HG03045 (cell line): ENCODE measurements around the gene GMPPA.

ENCODE experiments used
- ATAC-seq: cut with Tn5 transposase; IDR thresholded peaks from one replicate; pipeline ENCODE4 v1.9.1; 2021; ENCODE audit warnings: mild to moderate bottlenecking, moderate library complexity; ENCODE audit not compliant: unreplicated experiment

GMPPA gene

GRCh38 chr2:219467736-219468075 lies 31.0 kb upstream of the GMPPA start:
- ATAC-seq, result no peak

DNA sequence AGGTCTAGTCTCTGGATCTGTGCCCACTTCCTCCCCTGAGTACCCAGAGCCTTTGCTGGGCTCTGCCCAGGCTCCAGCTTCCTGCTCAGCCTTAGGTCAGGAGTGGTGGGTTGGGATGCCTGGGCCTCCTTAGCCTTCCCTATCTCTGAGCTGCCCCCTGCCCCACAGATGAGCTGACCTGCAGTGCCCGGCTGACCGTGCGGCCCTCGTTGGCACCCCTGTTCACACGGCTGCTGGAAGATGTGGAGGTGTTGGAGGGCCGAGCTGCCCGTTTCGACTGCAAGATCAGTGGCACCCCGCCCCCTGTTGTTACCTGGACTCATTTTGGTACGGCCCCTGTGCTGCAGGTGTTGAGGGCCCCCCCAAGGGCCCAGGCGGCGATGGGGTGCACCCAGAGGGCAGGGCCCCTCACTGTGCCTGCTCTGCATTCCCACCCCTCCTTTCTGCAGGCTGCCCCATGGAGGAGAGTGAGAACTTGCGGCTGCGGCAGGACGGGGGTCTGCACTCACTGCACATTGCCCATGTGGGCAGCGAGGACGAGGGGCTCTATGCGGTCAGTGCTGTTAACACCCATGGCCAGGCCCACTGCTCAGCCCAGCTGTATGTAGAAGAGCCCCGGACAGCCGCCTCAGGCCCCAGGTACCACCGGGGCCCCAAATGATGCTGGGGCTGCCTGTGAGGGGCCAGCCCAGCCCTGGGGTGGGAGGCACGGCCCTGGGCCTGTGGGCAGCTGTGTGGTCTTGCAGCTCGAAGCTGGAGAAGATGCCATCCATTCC lies 30.1 kb upstream of the GMPPA start:
- no peak for ATAC-seq

DNA sequence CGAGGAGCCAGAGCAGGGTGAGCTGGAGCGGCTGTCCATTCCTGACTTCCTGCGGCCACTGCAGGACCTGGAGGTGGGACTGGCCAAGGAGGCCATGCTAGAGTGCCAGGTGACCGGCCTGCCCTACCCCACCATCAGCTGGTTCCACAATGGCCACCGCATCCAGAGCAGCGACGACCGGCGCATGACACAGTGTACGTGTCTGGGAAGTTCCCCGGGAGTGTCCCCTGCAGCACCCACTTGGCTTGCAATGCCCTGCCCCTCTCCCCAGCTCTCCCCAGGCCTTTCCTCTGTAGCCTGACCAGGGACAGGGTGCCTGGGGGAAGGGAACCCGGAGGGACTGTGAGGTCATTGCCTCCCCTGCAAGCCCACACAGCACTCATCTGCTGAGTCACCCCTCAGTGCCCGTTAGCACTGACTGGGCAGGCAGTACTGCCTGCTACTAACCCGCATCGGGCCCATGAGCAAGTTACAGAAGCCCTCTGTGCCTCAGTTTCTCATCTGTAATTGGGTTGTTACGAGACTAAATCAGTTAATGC lies 29.4 kb upstream of the GMPPA start:
- ATAC-seq, result no peak

DNA sequence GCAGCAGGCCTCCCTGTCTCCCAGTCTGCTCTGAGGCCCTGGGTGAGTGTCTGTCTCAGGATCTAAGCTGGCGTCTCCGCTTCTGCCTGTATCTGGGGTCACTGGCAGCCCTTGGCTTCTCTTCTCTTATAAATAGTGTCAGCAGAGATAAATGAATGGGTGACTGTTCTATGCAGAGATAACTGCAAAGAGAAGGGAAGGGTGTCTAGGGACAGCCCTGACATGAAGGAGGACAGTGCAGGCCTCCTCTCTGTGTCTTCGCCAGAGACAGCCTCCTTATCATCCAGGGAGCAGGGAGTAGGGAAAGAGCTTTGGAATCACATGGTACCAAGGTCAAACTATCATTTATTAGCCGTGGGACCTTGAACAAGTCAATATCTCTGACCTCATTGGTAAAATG lies 28.3 kb upstream of the GMPPA start:
- ATAC-seq, result no peak

DNA sequence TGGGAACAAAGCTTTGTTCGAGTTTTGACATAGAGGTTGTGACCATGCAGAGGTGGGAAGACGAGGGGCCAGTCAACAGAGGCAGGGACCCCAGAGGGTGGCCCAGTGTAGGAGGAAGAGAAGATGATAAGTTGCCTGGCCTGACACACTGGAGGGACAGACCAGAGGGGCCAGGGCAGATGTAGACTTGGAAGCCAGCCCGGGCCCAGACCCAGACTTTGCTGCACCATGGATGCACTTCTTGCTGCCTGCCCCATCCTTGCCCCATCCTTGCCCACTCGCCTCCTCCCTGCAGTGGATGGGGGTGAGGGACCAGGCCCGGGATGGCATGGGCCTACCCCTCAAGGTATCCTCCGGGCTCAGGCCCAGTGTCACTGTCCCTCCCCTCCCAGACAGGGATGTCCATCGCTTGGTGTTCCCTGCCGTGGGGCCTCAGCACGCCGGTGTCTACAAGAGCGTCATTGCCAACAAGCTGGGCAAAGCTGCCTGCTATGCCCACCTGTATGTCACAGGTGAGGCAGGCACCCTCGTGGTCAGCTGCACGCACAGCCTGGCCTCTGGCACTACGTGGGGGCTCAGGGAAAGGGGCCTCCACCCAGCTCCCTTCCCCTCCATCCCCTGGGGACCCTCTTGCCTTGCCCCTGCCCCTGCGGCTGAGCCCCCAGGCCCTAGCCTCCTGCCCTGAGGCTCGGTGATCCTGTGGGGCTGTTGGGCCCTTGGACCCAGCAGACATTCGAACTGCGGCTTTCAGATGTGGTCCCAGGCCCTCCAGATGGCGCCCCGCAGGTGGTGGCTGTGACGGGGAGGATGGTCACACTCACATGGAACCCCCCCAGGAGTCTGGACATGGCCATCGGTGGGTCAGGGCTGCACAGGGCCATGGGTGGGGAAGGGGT lies 27.0 kb upstream of the GMPPA start:
- no peak for ATAC-seq

GRCh38 chr2:219472629-219473187 lies 26.0 kb upstream of the GMPPA start:
- no peak for ATAC-seq

DNA sequence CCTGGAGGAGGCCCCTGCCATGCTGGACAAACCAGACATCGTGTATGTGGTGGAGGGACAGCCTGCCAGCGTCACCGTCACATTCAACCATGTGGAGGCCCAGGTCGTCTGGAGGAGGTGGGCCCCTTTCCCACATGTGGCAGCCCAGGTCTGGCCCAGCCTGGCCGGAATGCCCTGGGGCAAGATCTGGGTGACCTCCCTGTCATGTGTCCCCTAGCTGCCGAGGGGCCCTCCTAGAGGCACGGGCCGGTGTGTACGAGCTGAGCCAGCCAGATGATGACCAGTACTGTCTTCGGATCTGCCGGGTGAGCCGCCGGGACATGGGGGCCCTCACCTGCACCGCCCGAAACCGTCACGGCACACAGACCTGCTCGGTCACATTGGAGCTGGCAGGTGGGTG lies 25.2 kb upstream of the GMPPA start:
- no peak for ATAC-seq

GRCh38 chr2:219474285-219475060 lies 24.2 kb upstream of the GMPPA start:
- no peak for ATAC-seq

- no peak for ATAC-seq
Measured at GRCh38 chr2:219475278-219475677, 23.4 kb upstream of the GMPPA start.

GRCh38 chr2:219475697-219476651 lies 22.7 kb upstream of the GMPPA start:
- ATAC-seq, result no peak

DNA sequence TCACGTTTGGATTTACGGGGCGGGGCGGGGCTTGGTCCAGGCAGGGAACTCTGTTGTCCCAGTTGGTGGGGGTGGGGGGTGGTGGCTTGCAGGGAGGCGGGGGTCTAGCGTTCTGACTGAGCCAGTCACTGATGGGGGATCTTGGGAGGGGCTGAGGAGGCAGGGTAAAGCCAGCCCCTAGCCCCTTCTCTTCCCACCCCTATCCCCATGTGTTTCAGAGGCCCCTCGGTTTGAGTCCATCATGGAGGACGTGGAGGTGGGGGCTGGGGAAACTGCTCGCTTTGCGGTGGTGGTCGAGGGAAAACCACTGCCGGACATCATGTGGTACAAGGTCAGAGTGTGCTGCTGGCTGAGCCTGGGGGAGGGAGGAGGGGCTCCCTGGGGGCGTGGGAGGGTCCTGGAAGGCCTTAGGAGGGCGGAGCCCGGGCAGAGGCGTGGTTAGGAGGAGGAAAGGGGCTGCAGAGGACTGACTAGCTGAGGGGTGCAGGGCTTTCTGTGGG lies 22.0 kb upstream of the GMPPA start:
- ATAC-seq, result no peak

DNA sequence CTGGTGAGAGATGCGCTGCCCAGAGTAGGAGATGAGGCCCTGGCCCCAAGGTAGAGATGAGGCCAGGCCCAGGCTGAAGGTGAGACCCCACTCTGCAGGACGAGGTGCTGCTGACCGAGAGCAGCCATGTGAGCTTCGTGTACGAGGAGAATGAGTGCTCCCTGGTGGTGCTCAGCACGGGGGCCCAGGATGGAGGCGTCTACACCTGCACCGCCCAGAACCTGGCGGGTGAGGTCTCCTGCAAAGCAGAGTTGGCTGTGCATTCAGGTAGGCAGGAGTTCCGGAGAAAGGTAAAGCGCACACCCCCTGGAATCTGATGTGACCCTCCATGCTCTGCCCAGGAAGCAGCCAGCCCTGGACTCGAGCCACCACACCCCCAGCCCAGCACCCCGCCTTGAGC lies 21.5 kb upstream of the GMPPA start:
- ATAC-seq, result no peak

DNA sequence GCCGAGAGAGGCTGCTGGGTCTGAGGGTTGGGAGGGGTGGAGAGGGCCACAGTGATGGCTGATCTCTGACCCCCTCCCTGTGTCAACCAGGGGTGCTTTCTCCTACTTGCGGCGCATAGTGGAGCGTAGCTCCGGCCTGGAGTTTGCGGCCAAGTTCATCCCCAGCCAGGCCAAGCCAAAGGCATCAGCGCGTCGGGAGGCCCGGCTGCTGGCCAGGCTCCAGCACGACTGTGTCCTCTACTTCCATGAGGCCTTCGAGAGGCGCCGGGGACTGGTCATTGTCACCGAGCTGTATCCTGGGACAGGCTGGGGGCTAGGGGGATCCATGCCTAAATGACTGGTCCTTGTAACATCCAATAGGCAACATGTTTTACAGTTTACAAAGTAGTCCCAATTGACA lies 20.9 kb upstream of the GMPPA start:
- ATAC-seq, result no peak

- ATAC-seq, result no peak
Measured at GRCh38 chr2:219478916-219479315, 19.8 kb upstream of the GMPPA start.

DNA sequence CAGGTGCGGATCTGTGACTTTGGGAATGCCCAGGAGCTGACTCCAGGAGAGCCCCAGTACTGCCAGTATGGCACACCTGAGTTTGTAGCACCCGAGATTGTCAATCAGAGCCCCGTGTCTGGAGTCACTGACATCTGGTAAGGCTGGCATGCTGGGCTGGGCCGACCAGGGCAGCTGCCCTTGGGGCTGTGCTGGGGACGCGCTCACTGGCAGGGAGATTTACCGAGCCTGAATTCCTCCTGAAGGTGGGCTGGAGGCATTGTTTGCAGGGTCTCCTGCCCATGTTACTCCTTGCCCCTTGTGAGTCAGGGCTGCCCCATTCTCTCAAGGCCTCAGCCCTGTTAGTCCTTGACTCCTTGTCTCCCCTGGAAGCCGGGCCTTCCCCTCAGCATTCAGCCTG lies 18.7 kb upstream of the GMPPA start:
- ATAC-seq, result no peak

DNA sequence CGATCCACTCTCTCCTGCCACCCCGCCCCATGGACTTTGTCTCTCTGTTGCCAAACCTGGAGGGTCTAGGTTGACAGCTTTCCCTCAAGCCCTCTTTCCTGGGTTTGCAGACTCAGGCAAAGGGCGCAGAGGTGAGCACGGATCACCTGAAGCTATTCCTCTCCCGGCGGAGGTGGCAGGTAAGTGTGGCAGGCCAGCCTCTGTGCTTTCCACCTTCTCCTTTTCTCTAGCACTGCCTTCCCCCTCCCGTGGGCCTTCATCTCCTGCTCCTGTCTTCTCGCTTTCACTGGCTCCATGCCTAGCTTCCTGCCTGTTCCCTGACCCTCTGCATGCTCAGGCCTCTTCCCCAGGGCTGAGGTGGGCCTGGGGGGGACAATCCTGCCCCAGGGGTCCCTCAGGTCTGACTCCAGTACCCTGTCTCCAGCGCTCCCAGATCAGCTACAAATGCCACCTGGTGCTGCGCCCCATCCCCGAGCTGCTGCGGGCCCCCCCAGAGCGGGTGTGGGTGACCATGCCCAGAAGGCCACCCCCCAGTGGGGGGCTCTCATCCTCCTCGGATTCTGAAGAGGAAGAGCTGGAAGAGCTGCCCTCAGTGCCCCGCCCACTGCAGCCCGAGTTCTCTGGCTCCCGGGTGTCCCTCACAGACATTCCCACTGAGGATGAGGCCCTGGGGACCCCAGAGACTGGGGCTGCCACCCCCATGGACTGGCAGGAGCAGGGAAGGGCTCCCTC lies 15.9 kb upstream of the GMPPA start:
- ATAC-seq, result no peak

- ATAC-seq, result no peak
Measured at GRCh38 chr2:219483451-219484342, 15.0 kb upstream of the GMPPA start.
